Ishikawa (cell line): ENCODE measurements around the gene ZSWIM9.
A peak's percentile ranks its signal among the peaks of the same experiment; 100 is the strongest.

Experiments
- CEBPB ChIP-seq: IDR thresholded peaks from 2 replicates; pipeline ENCODE4 v1.6.1; 2012
- CREB1 ChIP-seq: IDR thresholded peaks from 2 replicates; pipeline ENCODE4 v1.6.1; 2012; ENCODE audit warnings: low read depth
- EGR1 ChIP-seq: IDR thresholded peaks from 2 replicates; pipeline ENCODE4 v1.6.1; 2012
- EP300 ChIP-seq: IDR thresholded peaks from 2 replicates; pipeline ENCODE4 v1.6.1; 2012; ENCODE audit warnings: borderline replicate concordance
- FOXM1 ChIP-seq: IDR thresholded peaks from 2 replicates; pipeline ENCODE4 v1.6.1; 2012; ENCODE audit warnings: low read depth, borderline replicate concordance
- NFIC ChIP-seq: IDR thresholded peaks from 2 replicates; pipeline ENCODE4 v1.6.1; 2012
- RAD21 ChIP-seq: IDR thresholded peaks from 2 replicates; pipeline ENCODE4 v1.6.1; 2012; ENCODE audit warnings: low read depth
- TAF1 ChIP-seq: IDR thresholded peaks from 2 replicates; pipeline ENCODE4 v1.6.1; 2012; ENCODE audit warnings: low read depth, mild to moderate bottlenecking
- TCF12 ChIP-seq: IDR thresholded peaks from 2 replicates; pipeline ENCODE4 v1.6.1; 2012; ENCODE audit warnings: low read depth
- TEAD4 ChIP-seq: IDR thresholded peaks from 2 replicates; pipeline ENCODE4 v1.6.1; 2012
- YY1 ChIP-seq: IDR thresholded peaks from 2 replicates; pipeline ENCODE4 v1.6.1; 2012; ENCODE audit warnings: low read depth
- ZBTB7A ChIP-seq: IDR thresholded peaks from 2 replicates; pipeline ENCODE4 v1.6.1; 2012; ENCODE audit warnings: low read depth
- TF ChIP-seq, protein P1 (sequence below): IDR thresholded peaks from 2 replicates; pipeline ENCODE4 v1.6.1; 2012
- TF ChIP-seq, protein P2 (sequence below): IDR thresholded peaks from 2 replicates; pipeline ENCODE4 v1.6.1; 2012
- TF ChIP-seq, protein P3 (sequence below): IDR thresholded peaks from 2 replicates; pipeline ENCODE4 v1.6.1; 2012; ENCODE audit warnings: low read depth, mild to moderate bottlenecking

The ZSWIM9 gene

DNA sequence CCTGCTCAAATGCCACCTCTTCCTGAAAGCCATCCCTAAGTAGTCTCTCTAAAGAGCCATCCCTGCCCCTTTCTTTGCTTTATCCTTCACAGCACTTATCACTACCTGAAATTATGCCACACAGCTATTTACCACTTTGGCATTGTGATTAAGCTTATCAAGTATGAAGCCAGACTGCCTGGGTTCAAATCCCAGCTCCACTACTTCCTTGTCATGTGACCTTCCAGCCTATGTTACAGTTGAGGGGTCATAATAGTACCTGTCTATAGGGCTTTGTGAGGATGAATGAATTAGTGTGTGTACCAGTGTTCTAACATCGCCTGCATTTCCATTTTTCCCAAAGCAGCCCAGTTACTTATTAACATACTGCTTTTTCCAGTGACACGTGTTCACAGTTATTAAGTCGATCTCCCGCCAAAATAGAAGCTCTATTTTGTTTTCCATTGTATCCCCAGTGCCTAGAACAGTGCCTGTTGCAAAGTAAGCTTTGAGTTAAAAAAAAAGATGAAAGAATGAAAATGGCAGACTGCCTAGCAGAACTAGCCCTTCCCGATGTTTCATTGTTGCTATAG lies 32.8 kb downstream of the ZSWIM9 start:
- TF ChIP-seq CEBPB (no peak), EGR1 (no peak), ZBTB7A (no peak), TEAD4 (no peak)
- TF ChIP-seq, protein P1, sequence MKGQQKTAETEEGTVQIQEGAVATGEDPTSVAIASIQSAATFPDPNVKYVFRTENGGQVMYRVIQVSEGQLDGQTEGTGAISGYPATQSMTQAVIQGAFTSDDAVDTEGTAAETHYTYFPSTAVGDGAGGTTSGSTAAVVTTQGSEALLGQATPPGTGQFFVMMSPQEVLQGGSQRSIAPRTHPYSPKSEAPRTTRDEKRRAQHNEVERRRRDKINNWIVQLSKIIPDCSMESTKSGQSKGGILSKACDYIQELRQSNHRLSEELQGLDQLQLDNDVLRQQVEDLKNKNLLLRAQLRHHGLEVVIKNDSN: peak; percentile 83
- TF ChIP-seq, protein P2, sequence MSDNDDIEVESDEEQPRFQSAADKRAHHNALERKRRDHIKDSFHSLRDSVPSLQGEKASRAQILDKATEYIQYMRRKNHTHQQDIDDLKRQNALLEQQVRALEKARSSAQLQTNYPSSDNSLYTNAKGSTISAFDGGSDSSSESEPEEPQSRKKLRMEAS: peak; percentile 51; the same call in 1 of the 2 replicates

DNA sequence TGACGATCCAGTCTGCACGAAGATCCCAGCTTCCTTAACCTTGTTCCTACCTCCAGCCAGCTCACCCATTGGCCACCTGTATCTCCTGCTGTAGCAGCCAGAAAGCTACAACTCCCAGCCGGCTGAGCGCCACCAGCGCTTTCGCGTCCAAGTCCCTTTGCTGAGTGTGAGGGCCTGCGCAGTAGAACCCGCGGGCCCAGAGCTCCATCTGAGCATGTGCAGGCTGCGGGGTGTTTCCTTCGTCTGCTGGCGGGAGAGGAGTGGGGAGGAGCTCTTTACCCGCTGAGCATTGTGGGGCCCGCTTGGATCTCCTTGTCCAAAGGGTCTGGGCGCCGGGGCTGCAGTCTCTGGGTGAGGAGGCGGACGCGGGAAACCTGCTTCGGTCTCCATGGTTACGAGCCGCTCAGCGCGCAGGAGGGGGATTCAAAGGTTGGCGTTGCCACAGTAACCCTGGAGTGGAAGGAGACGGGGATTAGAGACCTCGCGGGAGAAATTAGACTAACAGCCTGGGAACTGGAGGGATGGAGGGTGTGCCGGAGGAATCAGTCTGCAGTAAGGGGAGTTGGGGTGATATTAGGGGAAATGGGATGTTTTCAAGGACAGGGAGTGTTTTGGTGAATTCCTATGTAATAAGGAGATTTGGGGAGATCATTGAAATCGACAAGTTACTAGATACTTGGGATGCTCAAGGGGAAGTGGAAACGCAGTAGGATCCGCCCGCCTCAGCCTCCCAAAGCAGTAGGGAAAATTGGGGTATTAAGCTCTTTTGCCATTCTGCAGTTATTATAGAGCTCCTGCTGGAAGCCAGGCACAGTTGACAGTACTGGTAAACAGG lies 33.5 kb downstream of the ZSWIM9 start:
- TF ChIP-seq FOXM1 (no peak), EP300 (no peak), TCF12 (no peak), TAF1 (peak; percentile 80), TEAD4 (no peak), NFIC (no peak), CREB1 (no peak), YY1 (peak; percentile 67; the same call in 1 of the 2 replicates), RAD21 (no peak), ZBTB7A (no peak), EGR1 (0 out of 2 replicates have a peak, but pooled peaks have one; percentile 16)
- TF ChIP-seq, protein P2: peak; percentile 85; the same call in 1 of the 2 replicates

DNA sequence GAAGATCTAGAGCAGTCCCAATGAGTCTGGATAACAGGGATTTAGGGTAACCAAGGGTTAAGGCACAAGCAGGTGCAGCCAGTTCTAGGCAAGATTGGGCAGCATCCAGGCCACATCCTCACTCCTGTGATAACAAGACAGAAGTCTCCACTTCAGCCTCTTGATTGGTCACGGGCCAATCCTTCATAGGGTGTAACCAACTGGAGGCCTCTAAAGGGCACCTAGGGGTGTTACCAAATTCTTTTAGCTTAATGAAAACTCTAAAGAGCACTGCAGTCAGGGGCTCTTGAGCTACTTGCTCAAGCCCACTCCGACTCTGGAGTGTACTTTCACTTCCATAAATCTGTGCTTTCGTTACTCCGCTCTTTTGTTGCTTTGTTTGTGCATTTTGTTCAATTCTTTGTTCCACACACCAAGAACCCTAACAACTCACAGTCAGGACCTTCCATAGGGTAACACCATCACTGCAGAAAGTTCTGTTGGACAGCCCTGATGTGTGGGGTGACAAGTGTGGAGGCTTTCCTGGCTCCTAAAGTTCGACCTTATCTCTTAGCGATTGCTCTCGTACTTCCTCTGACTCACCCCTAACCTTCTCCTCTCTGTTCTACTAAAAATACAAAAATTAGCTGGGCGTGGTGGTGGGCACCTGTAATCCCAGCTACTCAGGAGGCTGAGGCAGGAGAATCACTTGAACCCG lies 36.1 kb downstream of the ZSWIM9 start:
- TF ChIP-seq TAF1 (no peak), EGR1 (no peak), TCF12 (no peak)

DNA sequence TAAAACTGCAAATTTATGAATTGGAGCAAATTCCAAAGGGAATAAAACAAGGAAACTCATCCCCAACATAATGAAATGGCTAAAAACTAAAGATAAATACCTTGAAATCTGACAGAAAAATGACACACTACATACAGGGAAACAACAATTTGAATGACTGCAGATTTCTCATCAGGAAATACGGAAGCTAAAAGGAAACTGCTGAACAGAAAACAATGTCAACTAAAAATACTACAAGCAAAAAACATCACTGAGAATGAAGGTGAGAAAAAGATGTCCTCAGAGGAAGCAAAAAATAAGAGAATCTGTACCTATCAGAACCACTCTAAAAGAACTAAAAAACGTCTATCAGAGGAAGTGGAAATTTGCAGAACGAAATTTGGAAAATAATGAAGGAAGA lies 39.5 kb downstream of the ZSWIM9 start:
- no peak for TF ChIP-seq FOXM1
- no peak for TF ChIP-seq YY1
- no peak for TF ChIP-seq CREB1
- TF ChIP-seq, protein P3, sequence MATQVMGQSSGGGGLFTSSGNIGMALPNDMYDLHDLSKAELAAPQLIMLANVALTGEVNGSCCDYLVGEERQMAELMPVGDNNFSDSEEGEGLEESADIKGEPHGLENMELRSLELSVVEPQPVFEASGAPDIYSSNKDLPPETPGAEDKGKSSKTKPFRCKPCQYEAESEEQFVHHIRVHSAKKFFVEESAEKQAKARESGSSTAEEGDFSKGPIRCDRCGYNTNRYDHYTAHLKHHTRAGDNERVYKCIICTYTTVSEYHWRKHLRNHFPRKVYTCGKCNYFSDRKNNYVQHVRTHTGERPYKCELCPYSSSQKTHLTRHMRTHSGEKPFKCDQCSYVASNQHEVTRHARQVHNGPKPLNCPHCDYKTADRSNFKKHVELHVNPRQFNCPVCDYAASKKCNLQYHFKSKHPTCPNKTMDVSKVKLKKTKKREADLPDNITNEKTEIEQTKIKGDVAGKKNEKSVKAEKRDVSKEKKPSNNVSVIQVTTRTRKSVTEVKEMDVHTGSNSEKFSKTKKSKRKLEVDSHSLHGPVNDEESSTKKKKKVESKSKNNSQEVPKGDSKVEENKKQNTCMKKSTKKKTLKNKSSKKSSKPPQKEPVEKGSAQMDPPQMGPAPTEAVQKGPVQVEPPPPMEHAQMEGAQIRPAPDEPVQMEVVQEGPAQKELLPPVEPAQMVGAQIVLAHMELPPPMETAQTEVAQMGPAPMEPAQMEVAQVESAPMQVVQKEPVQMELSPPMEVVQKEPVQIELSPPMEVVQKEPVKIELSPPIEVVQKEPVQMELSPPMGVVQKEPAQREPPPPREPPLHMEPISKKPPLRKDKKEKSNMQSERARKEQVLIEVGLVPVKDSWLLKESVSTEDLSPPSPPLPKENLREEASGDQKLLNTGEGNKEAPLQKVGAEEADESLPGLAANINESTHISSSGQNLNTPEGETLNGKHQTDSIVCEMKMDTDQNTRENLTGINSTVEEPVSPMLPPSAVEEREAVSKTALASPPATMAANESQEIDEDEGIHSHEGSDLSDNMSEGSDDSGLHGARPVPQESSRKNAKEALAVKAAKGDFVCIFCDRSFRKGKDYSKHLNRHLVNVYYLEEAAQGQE: no peak
- no peak for TF ChIP-seq CEBPB
- TF ChIP-seq, protein P1: no peak
- TF ChIP-seq, protein P2: no peak
- no peak for TF ChIP-seq EP300
- TF ChIP-seq RAD21: no peak

DNA sequence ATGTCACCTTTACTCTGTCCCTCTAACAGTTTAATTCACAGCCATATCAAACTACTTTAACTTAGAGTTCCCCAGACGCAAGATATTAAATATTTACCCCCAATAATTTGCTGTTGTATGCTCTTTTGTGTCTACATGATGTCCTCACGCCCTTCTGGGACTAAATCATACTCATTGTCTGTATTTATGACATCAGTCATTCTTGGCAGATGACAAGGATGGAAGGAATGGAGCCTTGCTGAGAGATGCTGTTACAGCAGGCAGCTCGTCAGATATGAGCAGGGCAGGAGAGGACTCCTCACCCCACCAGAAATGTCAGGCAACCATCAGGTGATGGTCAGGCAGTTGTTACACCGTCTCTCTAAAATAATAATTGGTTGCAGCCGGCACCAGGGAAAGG lies 43.5 kb downstream of the ZSWIM9 start:
- no peak for TF ChIP-seq NFIC
- no peak for TF ChIP-seq TCF12
- no peak for TF ChIP-seq EGR1
- TF ChIP-seq CREB1: no peak
- TF ChIP-seq, protein P2: no peak
- TF ChIP-seq, protein P1: no peak
- no peak for TF ChIP-seq EP300
- TF ChIP-seq YY1: no peak
- TF ChIP-seq CEBPB: no peak
- TF ChIP-seq TEAD4: no peak

DNA sequence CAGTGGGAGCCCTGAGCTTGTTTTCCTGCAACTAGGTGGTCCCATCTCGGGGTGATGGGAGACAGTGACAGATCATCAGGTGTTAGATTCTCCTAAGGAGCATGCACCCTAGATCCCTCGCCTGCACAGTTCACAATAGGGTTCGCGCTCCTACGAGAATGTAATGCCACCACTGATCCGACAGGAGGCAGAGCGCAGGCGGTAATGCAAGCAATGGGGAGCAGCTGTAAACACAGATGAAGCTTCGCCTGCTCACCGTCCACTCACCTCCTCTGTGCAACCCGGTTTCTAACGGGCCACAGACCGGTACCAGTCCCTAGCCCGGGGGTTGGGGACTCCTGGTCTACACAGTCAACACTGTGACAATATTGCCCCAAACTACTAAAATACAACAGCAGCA lies 46.5 kb downstream of the ZSWIM9 start:
- no peak for TF ChIP-seq CEBPB
- TF ChIP-seq YY1: no peak
- TF ChIP-seq NFIC: no peak
- TF ChIP-seq EGR1: no peak
- no peak for TF ChIP-seq ZBTB7A
- no peak for TF ChIP-seq FOXM1
- no peak for TF ChIP-seq TCF12
- TF ChIP-seq TEAD4: no peak
- TF ChIP-seq EP300: no peak
- TF ChIP-seq, protein P3: no peak
- TF ChIP-seq RAD21: no peak
- TF ChIP-seq, protein P2: no peak
